HCT116 (cell line): ENCODE measurements around the gene GRM8. TPM values are rescaled to one million over a fixed set of nuclear protein-coding genes. Genes with fewer than 3 reads are reported as not detected.

Source experiments
- ATAC-seq: fragments of 200-7000 bp; cut with Tn5 transposase; 2 replicates; pipeline ENCODE4 v1.9.1; 2020; ENCODE audit warnings: mild to moderate bottlenecking, moderate library complexity
- BruUV-seq: library from RNA; stranded (reverse); fragments of 400-500 nt; replicated peaks from 2 replicates; lab custom pipeline; 2021; lab: Mats Ljungman, UMichigan
- CTCF ChIA-PET: fragments of 300-600 bp; sonication (Branson Sonifier 250); formaldehyde crosslinking; loops from one replicate; lab custom pipeline; 2021; ENCODE audit warnings: antibody characterized with exemption; lab: Charles Lee
- POLR2A ChIA-PET: fragments of 300-600, 350-600 bp; sonication (Branson Sonifier 250); formaldehyde crosslinking; loops from one replicate; lab custom pipeline; 2021; ENCODE audit warnings: antibody characterized with exemption; lab: Charles Lee
- RAD21 ChIA-PET, 2 experiments: fragments of 300-600 bp; sonication (Branson Sonifier 250); formaldehyde crosslinking; loops; one replicate each; lab custom pipeline; 2023; ENCODE audit warnings: low total read pairs in 2 of 2; ENCODE audit not compliant: uncharacterized antibody in 2 of 2, unreplicated experiment in 2 of 2, low non-redundant PET in 1 of 2; lab: Charles Lee
- DNase-seq: peaks from one replicate; pipeline ENCODE4 v3.0.0-alpha.2; 2010; ENCODE audit warnings: low read depth, low spot score
- H2AFZ ChIP-seq: fragments of 200-600 bp; shearing (Covaris generic), sonication (generic); 2 replicates; pipeline ENCODE4 v1.6.1; 2017; ENCODE audit warnings: low read depth, mixed run types, mixed read lengths, antibody characterized with exemption, low read length; ENCODE audit not compliant: poor library complexity, severe bottlenecking
- H3K27ac ChIP-seq: 2 replicates; pipeline ENCODE4 v1.5.1; 2012; ENCODE audit warnings: low read depth, low read length
- H3K27me3 ChIP-seq: fragments of 200-600 bp; sonication (generic); 2 replicates; pipeline ENCODE4 v1.6.1; 2016; ENCODE audit warnings: mixed run types, low read length, mixed read lengths; ENCODE audit not compliant: insufficient read depth
- H3K36me3 ChIP-seq, 2 experiments: fragments of 200-500 bp in 1 of 2; fragments of 200-600 bp in 1 of 2; sonication (Bioruptor generic) in 1 of 2; sonication (generic) in 1 of 2; 2 replicates each; pipeline versions ENCODE4 v1.5.1 to v1.6.1; 2014 to 2016; ENCODE audit warnings: low read length in 2 of 2, inconsistent platforms in 1 of 2, mixed read lengths in 1 of 2, mixed run types in 1 of 2; ENCODE audit not compliant: insufficient read depth in 2 of 2, control insufficient read depth in 1 of 2
- H3K4me1 ChIP-seq, 2 experiments: fragments of 200-600 bp in 1 of 2; sonication (generic) in 1 of 2; 2 replicates each; pipeline versions ENCODE4 v1.5.1 to v1.6.1; 2012 to 2017; ENCODE audit warnings: low read length in 2 of 2, inconsistent platforms in 1 of 2, mild to moderate bottlenecking in 1 of 2, mixed read lengths in 1 of 2, mixed run types in 1 of 2, moderate library complexity in 1 of 2; ENCODE audit not compliant: insufficient read depth in 2 of 2, control insufficient read depth in 1 of 2
- H3K4me2 ChIP-seq: fragments of 200-600 bp; sonication (generic); 2 replicates; pipeline ENCODE4 v1.6.1; 2017; ENCODE audit warnings: mixed run types, low read length, mixed read lengths
- H3K4me3 ChIP-seq, 2 experiments: fragments of 200-600 bp in 1 of 2; sonication (generic) in 1 of 2; replicated peaks in 1 of 2; 2 replicates each; pipeline ENCODE4 v1.5.1; 2011 to 2016; ENCODE audit warnings: low read length in 2 of 2, control low read depth in 1 of 2, low read depth in 1 of 2, mild to moderate bottlenecking in 1 of 2, mixed read lengths in 1 of 2, mixed run types in 1 of 2
- H3K79me2 ChIP-seq: fragments of 200-600 bp; sonication (generic); 2 replicates; pipeline ENCODE4 v1.6.1; 2017; ENCODE audit warnings: mild to moderate bottlenecking, mixed run types, low read length, moderate library complexity, mixed read lengths; ENCODE audit not compliant: insufficient read depth
- H3K9ac ChIP-seq: fragments of 200-600 bp; sonication (generic); 2 replicates; pipeline ENCODE4 v1.6.1; 2016; ENCODE audit warnings: low read length, mixed read lengths
- H3K9me2 ChIP-seq: fragments of 200-600 bp; sonication (generic), shearing (Covaris generic); 2 replicates; pipeline ENCODE4 v1.6.1; 2017; ENCODE audit warnings: mixed run types, mild to moderate bottlenecking, moderate library complexity; ENCODE audit not compliant: insufficient read depth
- H3K9me3 ChIP-seq, 2 experiments: fragments of 200-500 bp in 1 of 2; fragments of 200-600 bp in 1 of 2; sonication (Bioruptor generic) in 1 of 2; sonication (generic) in 1 of 2; 2 replicates each; pipeline ENCODE4 v1.6.1; 2014 to 2017; ENCODE audit warnings: low read length in 2 of 2, mixed read lengths in 2 of 2, inconsistent platforms in 1 of 2, low read depth in 1 of 2, mild to moderate bottlenecking in 1 of 2, mixed run types in 1 of 2, moderate library complexity in 1 of 2; ENCODE audit not compliant: control insufficient read depth in 1 of 2, insufficient read depth in 1 of 2
- H4K20me1 ChIP-seq: fragments of 200-600 bp; sonication (generic), shearing (Covaris generic); 2 replicates; pipeline ENCODE4 v1.6.1; 2017; ENCODE audit warnings: mixed run types, mild to moderate bottlenecking, moderate library complexity; ENCODE audit not compliant: insufficient read depth
- ATF3 ChIP-seq: IDR thresholded peaks from 2 replicates; pipeline ENCODE4 v1.6.1; 2012
- CEBPB ChIP-seq: IDR thresholded peaks from 2 replicates; pipeline ENCODE4 v1.6.1; 2012; ENCODE audit warnings: low read depth
- EGR1 ChIP-seq: IDR thresholded peaks from 2 replicates; pipeline ENCODE4 v1.6.1; 2012; ENCODE audit warnings: low read depth
- ELF1 ChIP-seq: IDR thresholded peaks from 2 replicates; pipeline ENCODE4 v1.6.1; 2012; ENCODE audit warnings: low read depth, borderline replicate concordance
- EZH2 ChIP-seq: fragments of 200-600 bp; sonication (generic); IDR thresholded peaks from 2 replicates; pipeline ENCODE4 v1.6.1; 2017; ENCODE audit warnings: antibody characterized with exemption, mixed run types
- EZH2phosphoT487 ChIP-seq: fragments of 200-600 bp; IDR thresholded peaks from 2 replicates; pipeline ENCODE4 v1.6.1; 2018; ENCODE audit warnings: antibody characterized with exemption, borderline replicate concordance
- FOSL1 ChIP-seq: IDR thresholded peaks from 2 replicates; pipeline ENCODE4 v1.6.1; 2012; ENCODE audit warnings: low read depth
- JUND ChIP-seq: IDR thresholded peaks from 2 replicates; pipeline ENCODE4 v1.6.1; 2012
- POLR2A ChIP-seq: IDR thresholded peaks from 2 replicates; pipeline ENCODE4 v1.7.0; 2011; ENCODE audit warnings: borderline replicate concordance; ENCODE audit not compliant: insufficient read depth, insufficient read length; ENCODE audit errors: extremely low read depth
- POLR2AphosphoS5 ChIP-seq: IDR thresholded peaks from 2 replicates; pipeline ENCODE4 v1.6.1; 2011; ENCODE audit warnings: mild to moderate bottlenecking, low read depth, low read length, moderate library complexity
- RAD21 ChIP-seq: IDR thresholded peaks from 2 replicates; pipeline ENCODE4 v1.6.1; 2012; ENCODE audit warnings: low read depth, mild to moderate bottlenecking
- SIN3A ChIP-seq: IDR thresholded peaks from 2 replicates; pipeline ENCODE4 v1.6.1; 2012; ENCODE audit warnings: low read depth
- SP1 ChIP-seq: IDR thresholded peaks from 2 replicates; pipeline ENCODE4 v1.6.1; 2012; ENCODE audit warnings: low read depth
- SRF ChIP-seq: IDR thresholded peaks from 2 replicates; pipeline ENCODE4 v1.6.1; 2012; ENCODE audit warnings: low read depth
- TCF7L2 ChIP-seq: IDR thresholded peaks from 2 replicates; pipeline ENCODE4 v1.7.0; 2011; ENCODE audit warnings: borderline replicate concordance, inconsistent platforms; ENCODE audit not compliant: insufficient read depth, insufficient read length; ENCODE audit errors: extremely low read depth
- ZFX ChIP-seq: fragments of 450-650 bp; IDR thresholded peaks from 2 replicates; pipeline ENCODE4 v1.6.1; 2017
- ZNF274 ChIP-seq: fragments of 200-500 bp; sonication (Bioruptor generic); IDR thresholded peaks from 2 replicates; pipeline ENCODE4 v1.6.1; 2014; ENCODE audit warnings: mild to moderate bottlenecking, low read depth, low read length, inconsistent platforms
- intact Hi-C: fragments of 100-400 bp; cut with micrococcal nuclease; formaldehyde crosslinking; loops from 2 replicates; pipeline ENCODE4 v1.10.0; 2022
- total RNA-seq: library from RNA; stranded (reverse); gene quantifications from one replicate; pipeline ENCODE4 v1.2.1, GENCODE V29; 2021; ENCODE audit not compliant: unreplicated experiment
- TF ChIP-seq, protein P1 (sequence below): IDR thresholded peaks from 2 replicates; pipeline ENCODE4 v1.6.1; 2012; ENCODE audit warnings: low read depth
- TF ChIP-seq, protein P2 (sequence below), 3 experiments: fragments of 200-600 bp in 1 of 3; sonication (generic) in 1 of 3; IDR thresholded peaks in 2 of 3; conservative IDR thresholded peaks in 1 of 3; 2 replicates each; pipeline ENCODE4 v1.5.1; 2012 to 2017; ENCODE audit warnings: low read depth in 2 of 3, low read length in 2 of 3, antibody characterized with exemption in 1 of 3, borderline replicate concordance in 1 of 3, control low read depth in 1 of 3, mild to moderate bottlenecking in 1 of 3, mixed read lengths in 1 of 3, mixed run types in 1 of 3, moderate library complexity in 1 of 3; ENCODE audit not compliant: insufficient read depth in 1 of 3

Gene GRM8
- total RNA-seq, 1 experiment from 2014 or later = 0.05 TPM

DNA sequence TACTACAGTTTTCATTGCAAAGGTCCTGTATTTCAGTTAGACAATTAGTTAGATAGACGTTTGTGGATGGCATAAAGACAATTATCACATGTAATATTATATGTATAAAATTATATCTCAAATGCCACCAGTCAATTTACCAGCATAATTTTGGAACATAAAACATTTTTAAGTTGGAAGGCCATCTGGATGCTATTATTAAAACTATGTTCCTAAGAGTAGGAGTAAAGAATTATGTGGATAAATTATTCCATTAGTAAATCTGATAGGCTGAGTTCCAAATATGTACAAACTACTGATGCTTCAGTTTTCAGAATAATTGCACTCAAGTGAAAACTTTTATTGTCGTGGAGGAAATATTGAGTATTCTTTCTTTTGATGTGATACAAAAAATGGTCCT, 790.3 kb downstream of the GRM8 start:
- DNase-seq (no peak), ATAC-seq (no peak)
- H3K79me2 ChIP-seq = no peaks in the 10 kb centered on the region
- no peaks in the 10 kb centered on the region for H3K9me2 ChIP-seq
- H2AFZ ChIP-seq = no peak overlapping the region
- intact Hi-C loops = no loop called here
- no peaks in the 10 kb centered on the region for H3K9me3 ChIP-seq
- no peaks in the 10 kb centered on the region for H3K4me1 ChIP-seq
- no peaks in the 10 kb centered on the region for H3K36me3 ChIP-seq
- TF ChIP-seq JUND (no peak), SRF (no peak), CEBPB (no peak), ZFX (no peak), FOSL1 (no peak), POLR2AphosphoS5 (no peak), ELF1 (no peak), SIN3A (no peak), ZNF274 (no peak), EZH2 (no peak), EGR1 (no peak), POLR2A (no peak), TCF7L2 (no peak), SP1 (no peak), EZH2phosphoT487 (no peak), RAD21 (no peak), ATF3 (no peak)
- TF ChIP-seq, protein P1, sequence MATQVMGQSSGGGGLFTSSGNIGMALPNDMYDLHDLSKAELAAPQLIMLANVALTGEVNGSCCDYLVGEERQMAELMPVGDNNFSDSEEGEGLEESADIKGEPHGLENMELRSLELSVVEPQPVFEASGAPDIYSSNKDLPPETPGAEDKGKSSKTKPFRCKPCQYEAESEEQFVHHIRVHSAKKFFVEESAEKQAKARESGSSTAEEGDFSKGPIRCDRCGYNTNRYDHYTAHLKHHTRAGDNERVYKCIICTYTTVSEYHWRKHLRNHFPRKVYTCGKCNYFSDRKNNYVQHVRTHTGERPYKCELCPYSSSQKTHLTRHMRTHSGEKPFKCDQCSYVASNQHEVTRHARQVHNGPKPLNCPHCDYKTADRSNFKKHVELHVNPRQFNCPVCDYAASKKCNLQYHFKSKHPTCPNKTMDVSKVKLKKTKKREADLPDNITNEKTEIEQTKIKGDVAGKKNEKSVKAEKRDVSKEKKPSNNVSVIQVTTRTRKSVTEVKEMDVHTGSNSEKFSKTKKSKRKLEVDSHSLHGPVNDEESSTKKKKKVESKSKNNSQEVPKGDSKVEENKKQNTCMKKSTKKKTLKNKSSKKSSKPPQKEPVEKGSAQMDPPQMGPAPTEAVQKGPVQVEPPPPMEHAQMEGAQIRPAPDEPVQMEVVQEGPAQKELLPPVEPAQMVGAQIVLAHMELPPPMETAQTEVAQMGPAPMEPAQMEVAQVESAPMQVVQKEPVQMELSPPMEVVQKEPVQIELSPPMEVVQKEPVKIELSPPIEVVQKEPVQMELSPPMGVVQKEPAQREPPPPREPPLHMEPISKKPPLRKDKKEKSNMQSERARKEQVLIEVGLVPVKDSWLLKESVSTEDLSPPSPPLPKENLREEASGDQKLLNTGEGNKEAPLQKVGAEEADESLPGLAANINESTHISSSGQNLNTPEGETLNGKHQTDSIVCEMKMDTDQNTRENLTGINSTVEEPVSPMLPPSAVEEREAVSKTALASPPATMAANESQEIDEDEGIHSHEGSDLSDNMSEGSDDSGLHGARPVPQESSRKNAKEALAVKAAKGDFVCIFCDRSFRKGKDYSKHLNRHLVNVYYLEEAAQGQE = no peak
- TF ChIP-seq, protein P2, sequence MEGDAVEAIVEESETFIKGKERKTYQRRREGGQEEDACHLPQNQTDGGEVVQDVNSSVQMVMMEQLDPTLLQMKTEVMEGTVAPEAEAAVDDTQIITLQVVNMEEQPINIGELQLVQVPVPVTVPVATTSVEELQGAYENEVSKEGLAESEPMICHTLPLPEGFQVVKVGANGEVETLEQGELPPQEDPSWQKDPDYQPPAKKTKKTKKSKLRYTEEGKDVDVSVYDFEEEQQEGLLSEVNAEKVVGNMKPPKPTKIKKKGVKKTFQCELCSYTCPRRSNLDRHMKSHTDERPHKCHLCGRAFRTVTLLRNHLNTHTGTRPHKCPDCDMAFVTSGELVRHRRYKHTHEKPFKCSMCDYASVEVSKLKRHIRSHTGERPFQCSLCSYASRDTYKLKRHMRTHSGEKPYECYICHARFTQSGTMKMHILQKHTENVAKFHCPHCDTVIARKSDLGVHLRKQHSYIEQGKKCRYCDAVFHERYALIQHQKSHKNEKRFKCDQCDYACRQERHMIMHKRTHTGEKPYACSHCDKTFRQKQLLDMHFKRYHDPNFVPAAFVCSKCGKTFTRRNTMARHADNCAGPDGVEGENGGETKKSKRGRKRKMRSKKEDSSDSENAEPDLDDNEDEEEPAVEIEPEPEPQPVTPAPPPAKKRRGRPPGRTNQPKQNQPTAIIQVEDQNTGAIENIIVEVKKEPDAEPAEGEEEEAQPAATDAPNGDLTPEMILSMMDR (IDR thresholded peaks at IDR 0.05 in 2 of 3, conservative IDR thresholded peaks at IDR 0.05 in 1 of 3; ENCODE audit: borderline replicate concordance in 1 of 3, insufficient read depth in 1 of 3, low read depth in 2 of 3, low read length in 2 of 3) = no peak
- RAD21 ChIA-PET = no interaction called here
- CTCF ChIA-PET = no interaction called here
- no peak overlapping the region for H3K27ac ChIP-seq
- BruUV-seq = no TSS peak
- no peak overlapping the region for H3K4me3 ChIP-seq
- POLR2A ChIA-PET = no interaction called here
- no peak overlapping the region for H3K9ac ChIP-seq
- no peak overlapping the region for H3K4me2 ChIP-seq
- H4K20me1 ChIP-seq = no peaks in the 10 kb centered on the region
- no peaks in the 10 kb centered on the region for H3K27me3 ChIP-seq
